ENCODE data around the gene TNFRSF9. TPM values are rescaled to one million over a fixed set of nuclear protein-coding genes. Genes with fewer than 3 reads are reported as not detected.

TNFRSF9 gene
- total RNA-seq, 1 experiment from 2014 or later: 0.23 TPM

DNA sequence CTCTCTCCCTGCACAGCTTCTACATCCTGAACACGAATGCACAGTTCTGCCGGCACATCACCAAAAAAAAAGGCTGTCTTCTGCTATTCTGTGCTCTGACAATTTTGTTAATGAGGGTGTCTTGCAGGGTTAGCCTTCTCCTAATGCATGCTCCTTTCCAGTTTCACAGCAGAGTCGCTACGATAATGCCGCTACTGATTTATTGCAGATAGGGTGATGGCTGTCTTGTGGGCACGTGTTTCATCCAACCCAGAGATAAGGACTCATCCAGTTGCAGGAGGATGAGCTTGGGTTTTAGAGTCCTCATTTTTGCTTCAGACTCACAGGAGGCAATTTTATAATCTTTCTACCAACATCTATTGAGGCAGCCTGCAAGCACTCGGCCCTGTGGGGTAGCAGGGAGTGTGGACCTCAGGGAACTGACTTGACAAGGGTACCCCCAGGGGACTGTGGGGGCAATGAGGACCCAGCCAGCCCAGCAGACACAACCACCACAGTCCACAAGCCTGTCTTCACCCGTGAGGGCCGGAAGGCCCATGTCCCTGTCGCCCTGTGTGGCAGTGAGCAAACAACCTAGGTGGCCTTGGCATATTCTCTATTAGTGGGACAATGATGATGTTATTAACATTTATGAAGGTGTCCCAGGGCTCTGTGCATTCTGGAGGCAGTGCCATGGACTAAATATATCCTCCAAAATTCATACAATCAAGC is 72.4 kb downstream of the TNFRSF9 start:
- Histone ChIP-seq H3K36me3 (ENCODE audit: control insufficient read depth, insufficient read depth, low read length) (no peaks in the 10 kb centered on the region), H3K27ac (ENCODE audit: low read length) (no peak overlapping the region), H3K9me3 (ENCODE audit: control insufficient read depth, insufficient read depth, low read depth, low read length) (no peaks in the 10 kb centered on the region), H3K4me3 (ENCODE audit: low read depth in 2 of 2, low read length in 2 of 2) (no peak overlapping the region), H3K4me1 (ENCODE audit: control insufficient read depth, insufficient read depth, low read length) (no peaks in the 10 kb centered on the region), H3K27me3 (ENCODE audit: control insufficient read depth, insufficient read depth, low read length) (no peaks in the 10 kb centered on the region)
- no TSS peak for BruUV-seq (replicated peaks)
- ChIA-PET POLR2A (no interaction called here), CTCF (no interaction called here)
- TF ChIP-seq TCF7L2 (IDR thresholded peaks at IDR 0.05; ENCODE audit: low read depth, low read length) (no peak), SIN3A (IDR thresholded peaks at IDR 0.05; ENCODE audit: borderline replicate concordance, insufficient read depth, low read depth, low read length) (no peak), REST (IDR thresholded peaks at IDR 0.05; ENCODE audit: insufficient read depth in 1 of 2, low read depth in 2 of 2, low read length in 1 of 2) (no peak), POLR2AphosphoS5 (IDR thresholded peaks at IDR 0.05; ENCODE audit: low read depth, low read length) (no peak)
- TF ChIP-seq, protein P1, sequence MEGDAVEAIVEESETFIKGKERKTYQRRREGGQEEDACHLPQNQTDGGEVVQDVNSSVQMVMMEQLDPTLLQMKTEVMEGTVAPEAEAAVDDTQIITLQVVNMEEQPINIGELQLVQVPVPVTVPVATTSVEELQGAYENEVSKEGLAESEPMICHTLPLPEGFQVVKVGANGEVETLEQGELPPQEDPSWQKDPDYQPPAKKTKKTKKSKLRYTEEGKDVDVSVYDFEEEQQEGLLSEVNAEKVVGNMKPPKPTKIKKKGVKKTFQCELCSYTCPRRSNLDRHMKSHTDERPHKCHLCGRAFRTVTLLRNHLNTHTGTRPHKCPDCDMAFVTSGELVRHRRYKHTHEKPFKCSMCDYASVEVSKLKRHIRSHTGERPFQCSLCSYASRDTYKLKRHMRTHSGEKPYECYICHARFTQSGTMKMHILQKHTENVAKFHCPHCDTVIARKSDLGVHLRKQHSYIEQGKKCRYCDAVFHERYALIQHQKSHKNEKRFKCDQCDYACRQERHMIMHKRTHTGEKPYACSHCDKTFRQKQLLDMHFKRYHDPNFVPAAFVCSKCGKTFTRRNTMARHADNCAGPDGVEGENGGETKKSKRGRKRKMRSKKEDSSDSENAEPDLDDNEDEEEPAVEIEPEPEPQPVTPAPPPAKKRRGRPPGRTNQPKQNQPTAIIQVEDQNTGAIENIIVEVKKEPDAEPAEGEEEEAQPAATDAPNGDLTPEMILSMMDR (IDR thresholded peaks at IDR 0.05): no peak
- ATAC-seq (no peak), DNase-seq (ENCODE audit: low read depth, low spot score) (no peak)
- in situ Hi-C loops (cut with HindIII; ENCODE audit: low pct_unique_long_range_greater_than_20kb, low sequenced_read_pairs): no loop called here
- intact Hi-C loops (cut with micrococcal nuclease; ENCODE audit: unreplicated experiment): no loop called here

GRCh38 chr1:7865978-7866377 is 74.7 kb downstream of the TNFRSF9 start:
- no peaks in the 10 kb centered on the region for H3K4me1 ChIP-seq (ENCODE audit: control insufficient read depth, insufficient read depth, low read length)
- H3K9me3 ChIP-seq (ENCODE audit: control insufficient read depth, insufficient read depth, low read depth, low read length): no peaks in the 10 kb centered on the region
- DNase-seq (ENCODE audit: low read depth, low spot score) (no peak), ATAC-seq (no peak)
- intact Hi-C loops (cut with micrococcal nuclease; ENCODE audit: unreplicated experiment) (no loop called here), in situ Hi-C loops (cut with HindIII; ENCODE audit: low pct_unique_long_range_greater_than_20kb, low sequenced_read_pairs) (no loop called here)
- BruUV-seq (replicated peaks): no TSS peak
- H3K4me3 ChIP-seq (ENCODE audit: low read depth in 2 of 2, low read length in 2 of 2): no peak overlapping the region
- no peak overlapping the region for H3K27ac ChIP-seq (ENCODE audit: low read length)
- no peaks in the 10 kb centered on the region for H3K36me3 ChIP-seq (ENCODE audit: control insufficient read depth, insufficient read depth, low read length)
- H3K27me3 ChIP-seq (ENCODE audit: control insufficient read depth, insufficient read depth, low read length): no peaks in the 10 kb centered on the region
- ChIA-PET CTCF (interaction anchor here (0.5 kb wide), 1 partner anchor 116 kb away, joined by 4 read pairs; no protein-coding TSS in a partner anchor), POLR2A (no interaction called here)
- no peak for TF ChIP-seq POLR2AphosphoS5 (IDR thresholded peaks at IDR 0.05; ENCODE audit: low read depth, low read length)
- TF ChIP-seq REST (IDR thresholded peaks at IDR 0.05; ENCODE audit: insufficient read depth in 1 of 2, low read depth in 2 of 2, low read length in 1 of 2): no peak
- TF ChIP-seq, protein P1 (IDR thresholded peaks at IDR 0.05): no peak
- TF ChIP-seq SIN3A (IDR thresholded peaks at IDR 0.05; ENCODE audit: borderline replicate concordance, insufficient read depth, low read depth, low read length): no peak
- TF ChIP-seq TCF7L2 (IDR thresholded peaks at IDR 0.05; ENCODE audit: low read depth, low read length): no peak

Data from Panc1 (cell line).